H9 (cell line): ENCODE data around the gene LYPD5. TPM values are rescaled to one million over a fixed set of nuclear protein-coding genes. Genes with fewer than 3 reads are reported as not detected.

ENCODE experiments used
- DNase-seq: peaks from one replicate; pipeline ENCODE4 v3.0.0-alpha.2; 2017
- H2AFZ ChIP-seq: one replicate; pipeline ENCODE4 v1.6.1; 2013; ENCODE audit warnings: mild to moderate bottlenecking, low read length, control low read depth, moderate library complexity
- H2AK5ac ChIP-seq: 2 replicates; pipeline ENCODE4 v1.6.1; 2013; ENCODE audit warnings: low read length, control low read depth, mixed read lengths; ENCODE audit not compliant: insufficient read length
- H2BK120ac ChIP-seq: one replicate; pipeline ENCODE4 v1.6.1; 2013; ENCODE audit warnings: low read depth, mild to moderate bottlenecking, low read length, control low read depth, inconsistent platforms; ENCODE audit not compliant: poor library complexity, severe bottlenecking
- H2BK12ac ChIP-seq: 2 replicates; pipeline ENCODE4 v1.6.1; 2013; ENCODE audit warnings: low read length, control low read depth, mixed read lengths, low read depth; ENCODE audit not compliant: insufficient read length
- H2BK15ac ChIP-seq: 2 replicates; pipeline ENCODE4 v1.6.1; 2013; ENCODE audit warnings: low read depth, low read length, control low read depth
- H2BK20ac ChIP-seq: one replicate; pipeline ENCODE4 v1.6.1; 2013; ENCODE audit warnings: low read depth, mild to moderate bottlenecking, low read length, control low read depth, inconsistent platforms; ENCODE audit not compliant: poor library complexity, severe bottlenecking
- H2BK5ac ChIP-seq: 2 replicates; pipeline ENCODE4 v1.6.1; 2013; ENCODE audit warnings: low read length, control low read depth, mixed read lengths; ENCODE audit not compliant: insufficient read length
- H3K14ac ChIP-seq: 2 replicates; pipeline ENCODE4 v1.6.1; 2013; ENCODE audit warnings: low read length, control low read depth; ENCODE audit not compliant: insufficient read depth
- H3K18ac ChIP-seq: 2 replicates; pipeline ENCODE4 v1.6.1; 2013; ENCODE audit warnings: low read depth, mild to moderate bottlenecking, mixed read lengths, low read length, control low read depth; ENCODE audit not compliant: insufficient read length
- H3K23ac ChIP-seq: 2 replicates; pipeline ENCODE4 v1.6.1; 2013; ENCODE audit warnings: low read length, control low read depth, mixed read lengths, low read depth; ENCODE audit not compliant: insufficient read length
- H3K23me2 ChIP-seq: 2 replicates; pipeline ENCODE4 v1.6.1; 2013; ENCODE audit warnings: low read depth, mild to moderate bottlenecking, mixed read lengths, low read length, control low read depth; ENCODE audit not compliant: insufficient read length, poor library complexity, severe bottlenecking
- H3K27ac ChIP-seq: 2 replicates; pipeline ENCODE4 v1.5.1; 2013; ENCODE audit warnings: low read length, control low read depth, mixed read lengths, low read depth; ENCODE audit not compliant: insufficient read length
- H3K27me3 ChIP-seq: 2 replicates; pipeline ENCODE4 v1.6.1; 2013; ENCODE audit warnings: low read length, control low read depth, inconsistent platforms; ENCODE audit not compliant: insufficient read depth
- H3K4ac ChIP-seq: 2 replicates; pipeline ENCODE4 v1.6.1; 2013; ENCODE audit warnings: low read depth, mild to moderate bottlenecking, control low read depth, inconsistent platforms, low read length, moderate library complexity
- H3K4me1 ChIP-seq: 2 replicates; pipeline ENCODE4 v1.6.1; 2013; ENCODE audit warnings: low read length, control low read depth, inconsistent platforms; ENCODE audit not compliant: insufficient read depth
- H3K4me2 ChIP-seq: 2 replicates; pipeline ENCODE4 v1.6.1; 2013; ENCODE audit warnings: low read length, control low read depth, mixed read lengths; ENCODE audit not compliant: insufficient read length, insufficient read depth
- H3K56ac ChIP-seq: 2 replicates; pipeline ENCODE4 v1.6.1; 2013; ENCODE audit warnings: low read depth, mild to moderate bottlenecking, mixed read lengths, low read length, control low read depth; ENCODE audit not compliant: insufficient read length
- H3K79me1 ChIP-seq: 2 replicates; pipeline ENCODE4 v1.6.1; 2013; ENCODE audit warnings: low read depth, mild to moderate bottlenecking, moderate library complexity, low read length, control low read depth, inconsistent platforms; ENCODE audit not compliant: insufficient read depth, poor library complexity, severe bottlenecking
- H3K79me2 ChIP-seq: 2 replicates; pipeline ENCODE4 v1.6.1; 2013; ENCODE audit warnings: low read length, control low read depth, inconsistent platforms; ENCODE audit not compliant: insufficient read depth
- H3K9ac ChIP-seq: 2 replicates; pipeline ENCODE4 v1.6.1; 2013; ENCODE audit warnings: low read length, control low read depth, mixed read lengths; ENCODE audit not compliant: insufficient read length; ENCODE audit errors: extremely low read depth
- H3K9me3 ChIP-seq: one replicate; pipeline ENCODE4 v1.6.1; 2013; ENCODE audit warnings: low read depth, low read length, inconsistent platforms; ENCODE audit not compliant: control insufficient read depth
- H3T11ph ChIP-seq: one replicate; pipeline ENCODE4 v1.6.1; 2013; ENCODE audit warnings: mild to moderate bottlenecking, low read length, control low read depth, inconsistent platforms
- H4K20me1 ChIP-seq: one replicate; pipeline ENCODE4 v1.6.1; 2013; ENCODE audit not compliant: control insufficient read depth, insufficient read length, insufficient read depth
- H4K5ac ChIP-seq: 2 replicates; pipeline ENCODE4 v1.6.1; 2013; ENCODE audit warnings: low read depth, mild to moderate bottlenecking, mixed read lengths, low read length, control low read depth; ENCODE audit not compliant: insufficient read length
- H4K8ac ChIP-seq: replicated peaks from 2 replicates; pipeline ENCODE4 v1.6.1; 2013; ENCODE audit warnings: low read length, control low read depth, mixed read lengths, low read depth; ENCODE audit not compliant: insufficient read length
- H4K91ac ChIP-seq: 2 replicates; pipeline ENCODE4 v1.6.1; 2013; ENCODE audit warnings: low read depth, mild to moderate bottlenecking, moderate library complexity, mixed read lengths, low read length, control low read depth; ENCODE audit not compliant: insufficient read length
- H3K27ac Mint-ChIP-seq, 3 experiments: 2 replicates in 2 of 3; 3 replicates in 1 of 3; pipeline ENCODE4 v1.8.0; 2020 to 2021; ENCODE audit warnings: mixed read lengths in 3 of 3, mild to moderate bottlenecking in 1 of 3, moderate library complexity in 1 of 3
- H3K27me3 Mint-ChIP-seq: 2 replicates; pipeline ENCODE4 v1.8.0; 2021; ENCODE audit warnings: low read depth, mild to moderate bottlenecking, moderate library complexity, mixed read lengths
- H3K36me3 Mint-ChIP-seq, 3 experiments: 2 replicates in 2 of 3; 3 replicates in 1 of 3; pipeline ENCODE4 v1.8.0; 2020 to 2021; ENCODE audit warnings: low read depth in 3 of 3, mixed read lengths in 3 of 3; ENCODE audit not compliant: insufficient read depth in 1 of 3
- H3K4me1 Mint-ChIP-seq, 2 experiments: 2 replicates each; pipeline ENCODE4 v1.8.0; 2020; ENCODE audit warnings: mixed read lengths in 2 of 2
- H3K4me3 Mint-ChIP-seq, 2 experiments: 2 replicates in 1 of 2; 3 replicates in 1 of 2; pipeline ENCODE4 v1.8.0; 2020 to 2021; ENCODE audit warnings: mild to moderate bottlenecking in 2 of 2, mixed read lengths in 2 of 2, moderate library complexity in 1 of 2
- H3K9me3 Mint-ChIP-seq, 2 experiments: 2 replicates in 1 of 2; 3 replicates in 1 of 2; pipeline ENCODE4 v1.8.0; 2020; ENCODE audit warnings: mild to moderate bottlenecking in 2 of 2, mixed read lengths in 2 of 2, moderate library complexity in 1 of 2
- WGBS: extraction: QIAGEN DNeasy Blood & Tissue Kit; methylation state at CpG from one replicate; pipeline ENCODE4 v1.1.7; 2013; ENCODE audit warnings: missing lambda C conversion rate, low lambda C conversion rate, mixed read lengths; ENCODE audit not compliant: insufficient read length; ENCODE audit errors: extremely low coverage; 5-methylcytosine and 5-hydroxymethylcytosine counted together
- total RNA-seq: library from RNA; stranded (reverse); gene quantifications from 2 replicates; pipeline ENCODE4 v1.2.1, GENCODE V29; 2021
- TF ChIP-seq, protein P1 (sequence below): fragments of 200-600 bp; sonication (generic); conservative IDR thresholded peaks from 3 replicates; pipeline ENCODE4 v1.8.0; 2021; ENCODE audit warnings: antibody characterized with exemption, mild to moderate bottlenecking

The LYPD5 gene
- total RNA-seq, 1 experiment from 2014 or later: 0.50 TPM

DNA sequence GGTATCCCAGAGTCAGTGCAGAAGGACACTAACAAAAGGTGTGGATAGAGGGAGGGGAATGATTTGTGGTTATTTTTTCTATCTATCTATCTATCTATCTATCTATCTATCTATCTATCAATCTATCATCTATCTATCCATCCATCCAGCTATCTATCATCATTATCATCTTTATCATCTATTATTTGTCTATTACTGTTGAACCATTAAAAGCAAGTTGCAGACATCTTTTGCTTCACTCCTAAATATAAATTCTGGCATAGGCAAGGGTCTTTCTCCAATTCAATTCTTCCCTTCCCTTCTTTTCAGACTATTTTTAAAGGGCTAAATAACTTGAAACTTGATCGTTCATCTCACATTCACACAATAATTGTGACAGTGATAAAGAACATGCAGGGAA is 10.0 kb upstream of the LYPD5 start:
- no peak overlapping the region for H3K14ac ChIP-seq
- H3K4me1 Mint-ChIP-seq: peaks cover 0 to 2% of the 10 kb centered on the region in 2 experiments; a peak in 2 of 4 replicates
- no peak overlapping the region for H2BK120ac ChIP-seq
- H3K9ac ChIP-seq: no peak overlapping the region
- no peak overlapping the region for H3K27ac Mint-ChIP-seq
- H3K4me3 Mint-ChIP-seq: no peak overlapping the region
- peaks cover 28% of the 10 kb centered on the region for H3K27me3 Mint-ChIP-seq
- H3K4me2 ChIP-seq: no peak overlapping the region
- H3K23ac ChIP-seq: no peak overlapping the region
- H3K36me3 Mint-ChIP-seq: no peaks in the 10 kb centered on the region
- no peaks in the 10 kb centered on the region for H3K79me2 ChIP-seq
- no peak overlapping the region for H2BK5ac ChIP-seq
- no CpG with 5 or more reads among the region's 1 CpG for WGBS
- no peak overlapping the region for H2AFZ ChIP-seq
- no peaks in the 10 kb centered on the region for H4K20me1 ChIP-seq
- H3K9me3 ChIP-seq: no peaks in the 10 kb centered on the region
- H3K56ac ChIP-seq: no peak overlapping the region
- H2BK20ac ChIP-seq: no peak overlapping the region
- H4K91ac ChIP-seq: no peak overlapping the region
- H3K4ac ChIP-seq: no peak overlapping the region
- H3T11ph ChIP-seq: no peak overlapping the region
- H2BK15ac ChIP-seq: no peak overlapping the region
- H3K4me1 ChIP-seq: no peaks in the 10 kb centered on the region
- H4K5ac ChIP-seq: no peak overlapping the region
- no peak overlapping the region for H2AK5ac ChIP-seq
- H3K9me3 Mint-ChIP-seq: peaks cover 5 to 12% of the 10 kb centered on the region in 2 experiments; a peak in 4 of 5 replicates
- no peak for DNase-seq
- H3K27ac ChIP-seq: no peak overlapping the region
- no peaks in the 10 kb centered on the region for H3K79me1 ChIP-seq
- H3K23me2 ChIP-seq: no peaks in the 10 kb centered on the region
- TF ChIP-seq, protein P1, sequence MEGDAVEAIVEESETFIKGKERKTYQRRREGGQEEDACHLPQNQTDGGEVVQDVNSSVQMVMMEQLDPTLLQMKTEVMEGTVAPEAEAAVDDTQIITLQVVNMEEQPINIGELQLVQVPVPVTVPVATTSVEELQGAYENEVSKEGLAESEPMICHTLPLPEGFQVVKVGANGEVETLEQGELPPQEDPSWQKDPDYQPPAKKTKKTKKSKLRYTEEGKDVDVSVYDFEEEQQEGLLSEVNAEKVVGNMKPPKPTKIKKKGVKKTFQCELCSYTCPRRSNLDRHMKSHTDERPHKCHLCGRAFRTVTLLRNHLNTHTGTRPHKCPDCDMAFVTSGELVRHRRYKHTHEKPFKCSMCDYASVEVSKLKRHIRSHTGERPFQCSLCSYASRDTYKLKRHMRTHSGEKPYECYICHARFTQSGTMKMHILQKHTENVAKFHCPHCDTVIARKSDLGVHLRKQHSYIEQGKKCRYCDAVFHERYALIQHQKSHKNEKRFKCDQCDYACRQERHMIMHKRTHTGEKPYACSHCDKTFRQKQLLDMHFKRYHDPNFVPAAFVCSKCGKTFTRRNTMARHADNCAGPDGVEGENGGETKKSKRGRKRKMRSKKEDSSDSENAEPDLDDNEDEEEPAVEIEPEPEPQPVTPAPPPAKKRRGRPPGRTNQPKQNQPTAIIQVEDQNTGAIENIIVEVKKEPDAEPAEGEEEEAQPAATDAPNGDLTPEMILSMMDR: no peak
- H3K27me3 ChIP-seq: no peaks in the 10 kb centered on the region
- H2BK12ac ChIP-seq: no peak overlapping the region
- no peak overlapping the region for H4K8ac ChIP-seq
- H3K18ac ChIP-seq: no peak overlapping the region
